Measurements from ENCODE around the gene MAT2B.

MAT2B gene

GRCh38 chr5:163562071-163562470, 56.7 kb downstream of the MAT2B start:
- DNase-seq, result no peak

- DNase-seq, result no peak
Observed at GRCh38 chr5:163563112-163563511, 57.7 kb downstream of the MAT2B start.

GRCh38 chr5:163563880-163564279, 58.5 kb downstream of the MAT2B start:
- no peak for DNase-seq

- DNase-seq, result no peak
Observed at GRCh38 chr5:163564321-163564938, 59.0 kb downstream of the MAT2B start.

- no peak for DNase-seq
Observed at GRCh38 chr5:163565492-163565891, 60.1 kb downstream of the MAT2B start.

GRCh38 chr5:163565931-163566608, 60.7 kb downstream of the MAT2B start:
- no peak for DNase-seq

GRCh38 chr5:163566678-163567077, 61.3 kb downstream of the MAT2B start:
- no peak for DNase-seq

- no peak for DNase-seq
Observed at GRCh38 chr5:163567811-163568210, 62.4 kb downstream of the MAT2B start.
